IMR-90 (cell line): ENCODE data around the gene IL1B.

Experiments used
- BHLHE40 ChIP-seq: fragments of 150-350 bp; IDR thresholded peaks from 2 replicates; pipeline ENCODE4 v1.6.1; 2016; ENCODE audit warnings: mild to moderate bottlenecking, low read depth, low read length
- CEBPB ChIP-seq: IDR thresholded peaks from 2 replicates; pipeline ENCODE4 v1.6.1; 2012; ENCODE audit warnings: low read depth, low read length, improper control_type of control experiment
- CHD1 ChIP-seq: IDR thresholded peaks from 2 replicates; pipeline ENCODE4 v1.6.1; 2012; ENCODE audit warnings: low read depth, low read length, improper control_type of control experiment
- CTCF ChIP-seq: conservative IDR thresholded peaks from 2 replicates; pipeline ENCODE4 v1.5.1; 2012; ENCODE audit warnings: mild to moderate bottlenecking, low read depth, low read length, improper control_type of control experiment
- FOS ChIP-seq: fragments of 150-350 bp; IDR thresholded peaks from 2 replicates; pipeline ENCODE4 v1.6.1; 2016; ENCODE audit warnings: low read depth, low read length
- POLR2A ChIP-seq: IDR thresholded peaks from 2 replicates; pipeline ENCODE4 v1.6.1; 2012; ENCODE audit warnings: mild to moderate bottlenecking, low read depth, low read length
- RAD21 ChIP-seq: IDR thresholded peaks from 2 replicates; pipeline ENCODE4 v1.6.1; 2012; ENCODE audit warnings: low read length, improper control_type of control experiment
- RCOR1 ChIP-seq: IDR thresholded peaks from 2 replicates; pipeline ENCODE4 v1.6.1; 2012; ENCODE audit warnings: mild to moderate bottlenecking, low read length, improper control_type of control experiment; ENCODE audit not compliant: insufficient replicate concordance
- SMC3 ChIP-seq: fragments of 150-350 bp; IDR thresholded peaks from 2 replicates; pipeline ENCODE4 v1.6.1; 2016; ENCODE audit warnings: low read depth, mild to moderate bottlenecking, antibody characterized with exemption, low read length, moderate library complexity
- USF2 ChIP-seq: fragments of 150-350 bp; IDR thresholded peaks from 2 replicates; pipeline ENCODE4 v1.6.1; 2017; ENCODE audit warnings: mild to moderate bottlenecking, antibody characterized with exemption, low read length, low read depth

GRCh38 chr2:112817082-112817689, 19.4 kb downstream of the IL1B start:
- TF ChIP-seq FOS (no peak), POLR2A (no peak), CTCF (no peak), BHLHE40 (no peak), RAD21 (no peak), RCOR1 (no peak), CHD1 (no peak), CEBPB (no peak), SMC3 (no peak), USF2 (no peak)
